PC-3 (cell line): ENCODE data around the gene ERG28.

Source experiments
- CTCF ChIP-seq: fragments of 300-600 bp; sonication (generic); conservative IDR thresholded peaks from 2 replicates; pipeline ENCODE4 v1.5.1; 2017; ENCODE audit warnings: antibody characterized with exemption, low read depth, mild to moderate bottlenecking, low read length
- EZH2phosphoT487 ChIP-seq: fragments of 300-600 bp; sonication (generic); IDR thresholded peaks from 2 replicates; pipeline ENCODE4 v1.6.1; 2018; ENCODE audit warnings: mild to moderate bottlenecking, antibody characterized with exemption, low read length, borderline replicate concordance

- TF ChIP-seq CTCF, result no peak
- no peak for TF ChIP-seq EZH2phosphoT487
Observed at GRCh38 chr14:75661499-75661814, 781 bp upstream of the ERG28 start.
